ENCODE measurements around the gene HMGN1.

Gene HMGN1

DNA sequence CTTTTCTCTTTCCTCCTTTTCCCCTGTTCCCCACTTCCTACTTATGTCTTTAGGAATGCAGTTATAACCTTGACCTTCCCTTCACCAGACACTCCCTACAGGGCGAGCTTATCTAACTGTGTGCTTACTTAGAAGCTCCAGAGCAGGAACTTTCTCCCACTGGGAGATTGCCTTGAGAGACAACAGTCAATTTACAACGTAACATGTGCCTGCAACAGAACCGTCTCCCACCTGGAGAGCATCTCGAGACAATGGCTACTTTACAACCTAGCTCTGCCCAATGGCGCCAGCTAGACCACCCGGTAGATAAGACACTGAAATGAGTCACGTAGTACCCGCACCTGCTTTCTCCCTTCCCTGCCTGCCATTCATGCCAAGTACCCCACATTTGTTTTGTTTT, 16.7 kb downstream of the HMGN1 start:
- TF ChIP-seq CEBPB (IDR thresholded peaks at IDR 0.05): no peak
- TF ChIP-seq EP300 (IDR thresholded peaks at IDR 0.05; ENCODE audit: borderline replicate concordance): no peak
- no peak for TF ChIP-seq RAD21 (IDR thresholded peaks at IDR 0.05; ENCODE audit: low read depth)
- TF ChIP-seq, protein P1, sequence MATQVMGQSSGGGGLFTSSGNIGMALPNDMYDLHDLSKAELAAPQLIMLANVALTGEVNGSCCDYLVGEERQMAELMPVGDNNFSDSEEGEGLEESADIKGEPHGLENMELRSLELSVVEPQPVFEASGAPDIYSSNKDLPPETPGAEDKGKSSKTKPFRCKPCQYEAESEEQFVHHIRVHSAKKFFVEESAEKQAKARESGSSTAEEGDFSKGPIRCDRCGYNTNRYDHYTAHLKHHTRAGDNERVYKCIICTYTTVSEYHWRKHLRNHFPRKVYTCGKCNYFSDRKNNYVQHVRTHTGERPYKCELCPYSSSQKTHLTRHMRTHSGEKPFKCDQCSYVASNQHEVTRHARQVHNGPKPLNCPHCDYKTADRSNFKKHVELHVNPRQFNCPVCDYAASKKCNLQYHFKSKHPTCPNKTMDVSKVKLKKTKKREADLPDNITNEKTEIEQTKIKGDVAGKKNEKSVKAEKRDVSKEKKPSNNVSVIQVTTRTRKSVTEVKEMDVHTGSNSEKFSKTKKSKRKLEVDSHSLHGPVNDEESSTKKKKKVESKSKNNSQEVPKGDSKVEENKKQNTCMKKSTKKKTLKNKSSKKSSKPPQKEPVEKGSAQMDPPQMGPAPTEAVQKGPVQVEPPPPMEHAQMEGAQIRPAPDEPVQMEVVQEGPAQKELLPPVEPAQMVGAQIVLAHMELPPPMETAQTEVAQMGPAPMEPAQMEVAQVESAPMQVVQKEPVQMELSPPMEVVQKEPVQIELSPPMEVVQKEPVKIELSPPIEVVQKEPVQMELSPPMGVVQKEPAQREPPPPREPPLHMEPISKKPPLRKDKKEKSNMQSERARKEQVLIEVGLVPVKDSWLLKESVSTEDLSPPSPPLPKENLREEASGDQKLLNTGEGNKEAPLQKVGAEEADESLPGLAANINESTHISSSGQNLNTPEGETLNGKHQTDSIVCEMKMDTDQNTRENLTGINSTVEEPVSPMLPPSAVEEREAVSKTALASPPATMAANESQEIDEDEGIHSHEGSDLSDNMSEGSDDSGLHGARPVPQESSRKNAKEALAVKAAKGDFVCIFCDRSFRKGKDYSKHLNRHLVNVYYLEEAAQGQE (IDR thresholded peaks at IDR 0.05; ENCODE audit: low read depth): no peak
- no peak for TF ChIP-seq TAF1 (IDR thresholded peaks at IDR 0.05; ENCODE audit: low read depth)
- TF ChIP-seq EGR1 (IDR thresholded peaks at IDR 0.05): no peak
- TF ChIP-seq, protein P2, sequence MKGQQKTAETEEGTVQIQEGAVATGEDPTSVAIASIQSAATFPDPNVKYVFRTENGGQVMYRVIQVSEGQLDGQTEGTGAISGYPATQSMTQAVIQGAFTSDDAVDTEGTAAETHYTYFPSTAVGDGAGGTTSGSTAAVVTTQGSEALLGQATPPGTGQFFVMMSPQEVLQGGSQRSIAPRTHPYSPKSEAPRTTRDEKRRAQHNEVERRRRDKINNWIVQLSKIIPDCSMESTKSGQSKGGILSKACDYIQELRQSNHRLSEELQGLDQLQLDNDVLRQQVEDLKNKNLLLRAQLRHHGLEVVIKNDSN (IDR thresholded peaks at IDR 0.05): no peak
- TF ChIP-seq YY1 (IDR thresholded peaks at IDR 0.05; ENCODE audit: low read depth): no peak
- TF ChIP-seq, protein P3, sequence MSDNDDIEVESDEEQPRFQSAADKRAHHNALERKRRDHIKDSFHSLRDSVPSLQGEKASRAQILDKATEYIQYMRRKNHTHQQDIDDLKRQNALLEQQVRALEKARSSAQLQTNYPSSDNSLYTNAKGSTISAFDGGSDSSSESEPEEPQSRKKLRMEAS (IDR thresholded peaks at IDR 0.05): no peak
- TF ChIP-seq CREB1 (IDR thresholded peaks at IDR 0.05; ENCODE audit: low read depth): no peak
- TF ChIP-seq NFIC (IDR thresholded peaks at IDR 0.05): no peak
- TF ChIP-seq ZBTB7A (IDR thresholded peaks at IDR 0.05; ENCODE audit: low read depth): no peak

DNA sequence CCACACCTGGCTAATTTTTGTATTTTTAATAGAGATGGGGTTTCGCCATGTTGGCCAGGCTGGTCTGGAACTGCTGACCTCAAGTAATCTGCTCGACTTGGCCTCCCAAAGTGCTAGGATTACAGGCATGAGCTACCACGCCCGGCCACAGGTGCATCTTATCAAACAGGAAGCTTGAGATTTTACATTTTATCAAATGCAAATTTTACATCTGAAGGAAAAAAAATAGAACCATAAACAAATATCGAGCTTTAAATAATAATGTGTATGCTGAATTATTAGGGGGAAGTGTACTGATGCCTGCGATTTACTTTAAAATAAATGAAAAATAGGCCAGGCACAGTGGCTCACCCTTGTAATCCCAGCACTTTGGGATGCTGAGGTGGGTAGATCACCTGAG, 18.9 kb downstream of the HMGN1 start:
- no peak for TF ChIP-seq EGR1 (IDR thresholded peaks at IDR 0.05)
- TF ChIP-seq CREB1 (IDR thresholded peaks at IDR 0.05; ENCODE audit: low read depth): no peak
- TF ChIP-seq FOXM1 (IDR thresholded peaks at IDR 0.05; ENCODE audit: borderline replicate concordance, low read depth): no peak
- TF ChIP-seq, protein P3 (IDR thresholded peaks at IDR 0.05): no peak
- no peak for TF ChIP-seq TCF12 (IDR thresholded peaks at IDR 0.05; ENCODE audit: low read depth)
- TF ChIP-seq YY1 (IDR thresholded peaks at IDR 0.05; ENCODE audit: low read depth): no peak
- no peak for TF ChIP-seq TEAD4 (IDR thresholded peaks at IDR 0.05)
- TF ChIP-seq EP300 (IDR thresholded peaks at IDR 0.05; ENCODE audit: borderline replicate concordance): no peak
- no peak for TF ChIP-seq ZBTB7A (IDR thresholded peaks at IDR 0.05; ENCODE audit: low read depth)
- TF ChIP-seq, protein P2 (IDR thresholded peaks at IDR 0.05): no peak
- no peak for TF ChIP-seq RAD21 (IDR thresholded peaks at IDR 0.05; ENCODE audit: low read depth)
- TF ChIP-seq TAF1 (IDR thresholded peaks at IDR 0.05; ENCODE audit: low read depth): no peak
- no peak for TF ChIP-seq NFIC (IDR thresholded peaks at IDR 0.05)

DNA sequence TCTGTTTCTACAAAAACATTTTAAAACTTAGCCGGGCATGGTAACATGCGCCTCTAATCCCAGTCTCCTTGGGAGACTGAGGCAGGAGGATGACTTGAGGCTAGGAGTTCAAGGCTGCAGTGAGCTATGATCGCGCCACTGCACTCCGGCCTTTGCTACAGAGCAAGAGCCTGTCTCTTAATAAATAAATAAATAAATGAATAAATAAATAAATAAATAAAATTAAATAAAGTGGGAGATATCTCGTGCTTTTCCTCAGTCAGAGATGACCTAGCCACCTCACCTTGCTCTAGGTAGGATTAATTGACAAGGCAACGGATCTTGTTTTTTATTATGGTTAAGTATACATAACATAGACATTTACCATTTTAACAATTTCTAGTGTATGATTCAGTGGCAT, 21.2 kb downstream of the HMGN1 start:
- TF ChIP-seq EP300 (IDR thresholded peaks at IDR 0.05; ENCODE audit: borderline replicate concordance) (no peak), FOXM1 (IDR thresholded peaks at IDR 0.05; ENCODE audit: borderline replicate concordance, low read depth) (no peak), CEBPB (IDR thresholded peaks at IDR 0.05) (no peak)

DNA sequence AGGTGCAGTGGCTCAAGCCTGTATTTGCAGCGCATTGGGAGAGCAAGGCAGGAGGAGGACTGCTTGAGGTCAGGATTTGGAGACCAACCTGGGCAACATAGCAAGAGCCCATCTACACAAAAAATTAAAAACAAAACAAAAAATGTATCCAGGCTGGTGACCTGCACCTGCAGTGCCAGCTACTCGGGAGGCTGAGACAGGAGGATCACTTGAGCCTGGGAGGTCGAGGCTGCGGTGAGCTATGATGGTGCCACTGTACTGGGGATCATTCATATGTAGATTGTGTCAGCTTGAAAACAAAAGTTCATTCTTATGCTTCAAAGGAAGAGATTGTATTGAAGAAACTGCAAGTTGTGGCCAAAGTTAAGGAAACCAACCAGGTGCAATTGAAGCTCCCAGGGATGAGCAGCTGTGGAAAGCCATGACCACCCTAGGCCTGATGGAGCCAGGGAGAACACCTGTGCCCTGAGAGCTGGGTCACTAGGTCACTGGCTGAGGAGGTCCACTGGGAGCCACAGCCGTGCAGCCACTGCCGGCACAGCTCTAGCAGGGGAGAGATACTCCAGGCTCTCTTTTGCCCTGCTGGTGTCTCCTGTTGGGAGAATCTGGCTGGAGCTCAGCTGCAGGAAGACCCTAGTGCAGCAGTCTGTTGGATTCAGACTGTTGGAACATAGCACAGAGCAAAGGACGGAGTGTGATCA, 22.1 kb downstream of the HMGN1 start:
- no peak for TF ChIP-seq TAF1 (IDR thresholded peaks at IDR 0.05; ENCODE audit: low read depth)
- TF ChIP-seq FOXM1 (IDR thresholded peaks at IDR 0.05; ENCODE audit: borderline replicate concordance, low read depth): no peak
- TF ChIP-seq ZBTB7A (IDR thresholded peaks at IDR 0.05; ENCODE audit: low read depth): no peak
- no peak for TF ChIP-seq EGR1 (IDR thresholded peaks at IDR 0.05)
- TF ChIP-seq TCF12 (IDR thresholded peaks at IDR 0.05; ENCODE audit: low read depth): no peak
- TF ChIP-seq, protein P2 (IDR thresholded peaks at IDR 0.05): no peak
- TF ChIP-seq, protein P1 (IDR thresholded peaks at IDR 0.05; ENCODE audit: low read depth): no peak
- no peak for TF ChIP-seq CEBPB (IDR thresholded peaks at IDR 0.05)
- no peak for TF ChIP-seq TEAD4 (IDR thresholded peaks at IDR 0.05)
- no peak for TF ChIP-seq CREB1 (IDR thresholded peaks at IDR 0.05; ENCODE audit: low read depth)
- TF ChIP-seq YY1 (IDR thresholded peaks at IDR 0.05; ENCODE audit: low read depth): no peak
- no peak for TF ChIP-seq RAD21 (IDR thresholded peaks at IDR 0.05; ENCODE audit: low read depth)
- TF ChIP-seq NFIC (IDR thresholded peaks at IDR 0.05): no peak
- TF ChIP-seq EP300 (IDR thresholded peaks at IDR 0.05; ENCODE audit: borderline replicate concordance): no peak
- TF ChIP-seq, protein P3 (IDR thresholded peaks at IDR 0.05): no peak

DNA sequence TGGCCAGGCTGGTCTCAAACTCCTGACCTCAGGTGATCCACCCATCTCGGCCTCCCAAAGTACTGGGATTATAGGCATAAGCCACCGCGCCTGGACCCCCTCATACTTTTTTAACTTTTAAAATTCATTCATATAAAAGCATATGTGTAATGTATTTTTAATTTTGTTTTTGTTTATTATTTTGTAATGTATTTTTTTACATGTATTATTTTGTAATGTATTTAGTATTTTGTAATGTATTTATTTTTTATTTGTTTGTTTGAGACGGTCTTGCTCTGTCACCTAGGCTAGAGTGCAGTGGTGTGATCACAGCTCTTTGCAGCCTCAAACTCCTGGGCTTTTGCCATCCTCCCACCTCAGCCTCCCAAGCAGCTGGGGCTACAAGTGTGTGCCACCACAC, 23.4 kb downstream of the HMGN1 start:
- TF ChIP-seq TEAD4 (IDR thresholded peaks at IDR 0.05) (no peak), TCF12 (IDR thresholded peaks at IDR 0.05; ENCODE audit: low read depth) (no peak), NFIC (IDR thresholded peaks at IDR 0.05) (no peak), ZBTB7A (IDR thresholded peaks at IDR 0.05; ENCODE audit: low read depth) (no peak), YY1 (IDR thresholded peaks at IDR 0.05; ENCODE audit: low read depth) (no peak), EGR1 (IDR thresholded peaks at IDR 0.05) (no peak), EP300 (IDR thresholded peaks at IDR 0.05; ENCODE audit: borderline replicate concordance) (no peak), FOXM1 (IDR thresholded peaks at IDR 0.05; ENCODE audit: borderline replicate concordance, low read depth) (no peak), RAD21 (IDR thresholded peaks at IDR 0.05; ENCODE audit: low read depth) (no peak), TAF1 (IDR thresholded peaks at IDR 0.05; ENCODE audit: low read depth) (no peak), CREB1 (IDR thresholded peaks at IDR 0.05; ENCODE audit: low read depth) (no peak), CEBPB (IDR thresholded peaks at IDR 0.05) (no peak)
- TF ChIP-seq, protein P3 (IDR thresholded peaks at IDR 0.05): no peak
- TF ChIP-seq, protein P1 (IDR thresholded peaks at IDR 0.05; ENCODE audit: low read depth): no peak
- TF ChIP-seq, protein P2 (IDR thresholded peaks at IDR 0.05): no peak

All from Ishikawa (cell line).